CD4-positive, alpha-beta T cell (primary cell): ENCODE data around the gene MYO1A. TPM values are rescaled to one million over a fixed set of nuclear protein-coding genes. Genes with fewer than 3 reads are reported as not detected.
"Not testable (repeated sequence)": the region's sequence is repeated elsewhere in the genome, so short reads cannot be mapped to it uniquely, and the experiment has no call there.

Source experiments
- ATAC-seq: fragments of 200-7000 bp; cut with Tn5 transposase; one replicate; pipeline ENCODE4 v1.10.0; 2022; ENCODE audit warnings: mild to moderate bottlenecking; ENCODE audit not compliant: poor library complexity
- CTCF ChIA-PET: fragments of 350-600 bp; sonication (Branson Sonifier 250); formaldehyde crosslinking; loops from one replicate; lab custom pipeline; 2021; ENCODE audit warnings: antibody characterized with exemption, inconsistent platforms; lab: Charles Lee
- POLR2A ChIA-PET: fragments of 350-600 bp; sonication (Branson Sonifier 250); formaldehyde crosslinking; loops from one replicate; lab custom pipeline; 2021; ENCODE audit warnings: antibody characterized with exemption, inconsistent platforms; lab: Charles Lee
- DNase-seq, 14 experiments: peaks; one replicate each; pipeline ENCODE4 v3.0.0-alpha.2; 2013 to 2020; ENCODE audit warnings: mixed read lengths in 2 of 14
- H3K27ac ChIP-seq, 2 donors: one replicate each; pipeline versions ENCODE4 v1.5.1 to v1.7.0; 2013; ENCODE audit warnings: low read length in 2 of 2, low read depth in 1 of 2, mild to moderate bottlenecking in 1 of 2
- H3K27me3 ChIP-seq, 2 experiments: 1 replicate in 1 of 2; 2 replicates in 1 of 2; pipeline versions ENCODE4 v1.6.1 to v1.7.0; 2013; ENCODE audit warnings: low read length in 2 of 2, control low read depth in 1 of 2, mild to moderate bottlenecking in 1 of 2, moderate library complexity in 1 of 2; ENCODE audit not compliant: insufficient read depth in 2 of 2, control insufficient read depth in 1 of 2
- H3K36me3 ChIP-seq: one replicate; pipeline ENCODE4 v1.6.1; 2013; ENCODE audit warnings: low read length, control low read depth; ENCODE audit not compliant: insufficient read depth
- H3K4me1 ChIP-seq: one replicate; pipeline ENCODE4 v1.6.1; 2013; ENCODE audit warnings: low read length, control low read depth; ENCODE audit not compliant: insufficient read depth
- H3K4me3 ChIP-seq: one replicate; pipeline ENCODE4 v1.5.1; 2013; ENCODE audit warnings: mild to moderate bottlenecking, low read length, moderate library complexity
- H3K9me3 ChIP-seq, 2 experiments: 1 replicate in 1 of 2; 2 replicates in 1 of 2; pipeline versions ENCODE4 v1.6.1 to v1.7.0; 2013; ENCODE audit warnings: low read length in 2 of 2, mild to moderate bottlenecking in 2 of 2, control low read depth in 1 of 2, moderate library complexity in 1 of 2; ENCODE audit not compliant: control insufficient read depth in 1 of 2, insufficient read depth in 1 of 2
- H3K27ac Mint-ChIP-seq: one replicate; pipeline ENCODE4 v1.8.0; 2020; ENCODE audit warnings: mixed read lengths
- H3K27me3 Mint-ChIP-seq: one replicate; pipeline ENCODE4 v1.8.0; 2021; ENCODE audit warnings: mixed read lengths
- H3K36me3 Mint-ChIP-seq: one replicate; pipeline ENCODE4 v1.8.0; 2021; ENCODE audit warnings: low read depth, mixed read lengths
- H3K4me1 Mint-ChIP-seq: one replicate; pipeline ENCODE4 v1.8.0; 2021; ENCODE audit warnings: low read depth, mixed read lengths
- H3K4me3 Mint-ChIP-seq: one replicate; pipeline ENCODE4 v1.8.0; 2020; ENCODE audit warnings: mild to moderate bottlenecking, mixed read lengths
- H3K9me3 Mint-ChIP-seq: one replicate; pipeline ENCODE4 v1.8.0; 2020; ENCODE audit warnings: mixed read lengths
- CTCF ChIP-seq: fragments of 200-600 bp; IDR thresholded peaks from one replicate; pipeline ENCODE4 v1.8.0; 2022; ENCODE audit warnings: antibody characterized with exemption, mild to moderate bottlenecking
- intact Hi-C, 2 experiments: fragments of 100-400 bp; cut with DNase I in 1 of 2; cut with micrococcal nuclease in 1 of 2; formaldehyde crosslinking; loops; one replicate each; pipeline versions ENCODE4 v1.15.1 to v1.9.0; 2023 to 2025; cut with DNase I, micrococcal nuclease
- total RNA-seq, 174 experiments: library from RNA in 2 of 174; stranded (reverse) in 2 of 174; gene quantifications; one replicate each; pipeline ENCODE4 v1.2.3 and lab custom pipeline; 2021 to 2026

The MYO1A gene
- total RNA-seq, 2 experiments from 2014 or later = 1.0 to 1.1 TPM

- Mint-ChIP-seq H3K27me3 (no peaks in the 10 kb centered on the region), H3K27ac (no peak overlapping the region), H3K9me3 (no peaks in the 10 kb centered on the region), H3K4me3 (no peak overlapping the region), H3K36me3 (peaks cover 44% of the 10 kb centered on the region), H3K4me1 (peaks cover 2% of the 10 kb centered on the region)
- peaks cover 29% of the 10 kb centered on the region for H3K36me3 ChIP-seq
- H3K4me1 ChIP-seq = no peaks in the 10 kb centered on the region
- intact Hi-C loops = no loop called here
- H3K9me3 ChIP-seq = no peaks in the 10 kb centered on the region
- ChIA-PET POLR2A (no interaction called here), CTCF (interaction anchor here (0.8 kb wide), 1 partner anchor 14 kb away, joined by 3 read pairs; no protein-coding TSS in a partner anchor)
- no peak overlapping the region for H3K4me3 ChIP-seq
- no peak for TF ChIP-seq CTCF
- H3K27me3 ChIP-seq = no peaks in the 10 kb centered on the region
- DNase-seq = peak in 2 of 14 experiments; percentile 37 to 50
- H3K27ac ChIP-seq = no peak overlapping the region
- ATAC-seq = no peak
These were observed 5.9 kb upstream of the MYO1A start for GRCh38 chr12:57055824-57056223.

GRCh38 chr12:57053901-57054300 is 4.0 kb upstream of the MYO1A start:
- intact Hi-C loops, DNase-seq, H3K9me3 ChIP-seq, H3K27ac Mint-ChIP-seq, ATAC-seq, H3K27ac ChIP-seq, POLR2A ChIA-PET, CTCF ChIA-PET, H3K27me3 Mint-ChIP-seq, H3K27me3 ChIP-seq, H3K4me1 ChIP-seq, H3K9me3 Mint-ChIP-seq, H3K4me1 Mint-ChIP-seq, H3K4me3 Mint-ChIP-seq, H3K4me3 ChIP-seq: not testable (repeated sequence)
- H3K36me3 Mint-ChIP-seq = peaks cover 26% of the 10 kb centered on the region
- H3K36me3 ChIP-seq = peaks cover 14% of the 10 kb centered on the region

GRCh38 chr12:57053146-57053545 is 3.2 kb upstream of the MYO1A start:
- intact Hi-C loops, H3K27me3 Mint-ChIP-seq, H3K9me3 Mint-ChIP-seq, H3K27me3 ChIP-seq, H3K4me3 Mint-ChIP-seq, H3K36me3 ChIP-seq, CTCF ChIA-PET, H3K27ac ChIP-seq, H3K4me1 ChIP-seq, H3K9me3 ChIP-seq, H3K27ac Mint-ChIP-seq, ATAC-seq, POLR2A ChIA-PET, H3K4me3 ChIP-seq, DNase-seq, H3K4me1 Mint-ChIP-seq: not testable (repeated sequence)
- H3K36me3 Mint-ChIP-seq = peaks cover 18% of the 10 kb centered on the region

- no peak overlapping the region for H3K4me3 ChIP-seq
- Mint-ChIP-seq H3K9me3 (no peaks in the 10 kb centered on the region), H3K4me3 (no peak overlapping the region), H3K36me3 (no peaks in the 10 kb centered on the region), H3K4me1 (peaks cover 27% of the 10 kb centered on the region), H3K27me3 (no peaks in the 10 kb centered on the region), H3K27ac (no peak overlapping the region)
- DNase-seq (no peak), ATAC-seq (no peak)
- ChIA-PET POLR2A (interaction anchor here (0.9 kb wide), 1 partner anchor 17 kb away, joined by 3 read pairs; no protein-coding TSS in a partner anchor), CTCF (interaction anchor here (1.9 kb wide), 1 partner anchor 61 kb away, joined by 5 read pairs; the partner anchor contains the start of gene STAT6)
- intact Hi-C loops = no loop called here
- no peak overlapping the region for H3K27ac ChIP-seq
- no peaks in the 10 kb centered on the region for H3K9me3 ChIP-seq
- no peak for TF ChIP-seq CTCF
- no peaks in the 10 kb centered on the region for H3K27me3 ChIP-seq
- no peaks in the 10 kb centered on the region for H3K36me3 ChIP-seq
- peaks cover 20% of the 10 kb centered on the region for H3K4me1 ChIP-seq
These were observed 1.1 kb upstream of the MYO1A start for GRCh38 chr12:57051011-57051410.
